Measurements from ENCODE around the gene UBA1.

UBA1 gene

GRCh38 chrX:47241201-47242011, 47.8 kb downstream of the UBA1 start:
- H3K4me3 ChIP-seq (ENCODE audit: low read depth, low read length), result no peak overlapping the region
- TF ChIP-seq CTCF (IDR thresholded peaks at IDR 0.05; ENCODE audit: control insufficient read depth, extremely low read depth, insufficient read depth), result no peak
- DNase-seq (ENCODE audit: low read depth), result no peak

- H3K4me3 ChIP-seq (ENCODE audit: low read depth, low read length), result no peak overlapping the region
- TF ChIP-seq CTCF (IDR thresholded peaks at IDR 0.05; ENCODE audit: control insufficient read depth, extremely low read depth, insufficient read depth), result no peak
- no peak for DNase-seq (ENCODE audit: low read depth)
Observed at GRCh38 chrX:47242321-47242720, 48.7 kb downstream of the UBA1 start.

- no peak for DNase-seq (ENCODE audit: low read depth)
- H3K4me3 ChIP-seq (ENCODE audit: low read depth, low read length), result no peak overlapping the region
- no peak for TF ChIP-seq CTCF (IDR thresholded peaks at IDR 0.05; ENCODE audit: control insufficient read depth, extremely low read depth, insufficient read depth)
Observed at GRCh38 chrX:47243351-47243750, 49.7 kb downstream of the UBA1 start.

GRCh38 chrX:47244676-47245075, 51.0 kb downstream of the UBA1 start:
- DNase-seq (ENCODE audit: low read depth), result no peak

GRCh38 chrX:47245156-47245555, 51.5 kb downstream of the UBA1 start:
- no peak for TF ChIP-seq CTCF (IDR thresholded peaks at IDR 0.05; ENCODE audit: control insufficient read depth, extremely low read depth, insufficient read depth)
- no peak overlapping the region for H3K4me3 ChIP-seq (ENCODE audit: low read depth, low read length)
- DNase-seq (ENCODE audit: low read depth), result no peak

More at GRCh38 chrX:47244676-47245075, 51.0 kb downstream of the UBA1 start:
- H3K4me3 ChIP-seq (ENCODE audit: low read depth, low read length), result no peak overlapping the region
- no peak for TF ChIP-seq CTCF (IDR thresholded peaks at IDR 0.05; ENCODE audit: control insufficient read depth, extremely low read depth, insufficient read depth)

GRCh38 chrX:47247206-47247998, 53.8 kb downstream of the UBA1 start:
- no peak for TF ChIP-seq CTCF (IDR thresholded peaks at IDR 0.05; ENCODE audit: control insufficient read depth, extremely low read depth, insufficient read depth)
- no peak for DNase-seq (ENCODE audit: low read depth)
- H3K4me3 ChIP-seq (ENCODE audit: low read depth, low read length), result no peak overlapping the region
